Psoas muscle (tissue), 8 donors: ENCODE data around the gene RNASEH2B. TPM values are rescaled to one million over a fixed set of nuclear protein-coding genes. Genes with fewer than 3 reads are reported as not detected.

Experiments
- ATAC-seq, 4 donors: fragments of 200-7000 bp; cut with Tn5 transposase; one replicate each; pipeline ENCODE4 v1.9.1; 2020; ENCODE audit warnings: moderate library complexity in 3 of 4, mild to moderate bottlenecking in 2 of 4
- DNase-seq, 2 donors: peaks; one replicate each; pipeline ENCODE4 v3.0.0-alpha.2; 2020
- H3K27ac ChIP-seq: fragments of 200-600 bp; one replicate; pipeline ENCODE4 v1.8.0; 2022
- H3K27me3 ChIP-seq, 3 donors: fragments of 200-600 bp in 1 of 3; one replicate each; pipeline versions ENCODE4 v1.6.1 to v1.8.0; 2013 to 2022; ENCODE audit warnings: low read length in 2 of 3, mild to moderate bottlenecking in 2 of 3, moderate library complexity in 1 of 3; ENCODE audit not compliant: insufficient read depth in 3 of 3
- H3K36me3 ChIP-seq, 2 donors: fragments of 200-600 bp in 1 of 2; one replicate each; pipeline versions ENCODE4 v1.6.1 to v1.8.0; 2013 to 2022; ENCODE audit warnings: low read depth in 1 of 2, mild to moderate bottlenecking in 1 of 2, moderate library complexity in 1 of 2; ENCODE audit not compliant: insufficient read depth in 1 of 2
- H3K4me1 ChIP-seq: fragments of 200-600 bp; one replicate; pipeline ENCODE4 v1.8.0; 2022
- H3K4me3 ChIP-seq: fragments of 200-600 bp; one replicate; pipeline ENCODE4 v1.8.0; 2022; ENCODE audit warnings: mild to moderate bottlenecking
- H3K9me3 ChIP-seq: fragments of 200-600 bp; one replicate; pipeline ENCODE4 v1.8.0; 2022
- WGBS, 3 donors: extraction: QIAGEN DNeasy Blood & Tissue Kit; methylation state at CpG; one replicate each; pipeline versions ENCODE4 v1.1.6 to v1.1.7; 2013; 5-methylcytosine and 5-hydroxymethylcytosine counted together
- intact Hi-C, 2 donors: fragments of 100-400 bp; cut with DNase I; formaldehyde crosslinking; loops; one replicate each; pipeline versions ENCODE4 v1.11.0 to v1.14.2; 2022
- polyA plus RNA-seq, 3 donors: library from polyadenylated mRNA; stranded (reverse); fragments of 200-250 nt; gene quantifications; one replicate each; pipeline ENCODE4 v1.2.3, GENCODE V29; 2013
- total RNA-seq, 4 donors: library from RNA; stranded (reverse); fragmentation: NEBNext Ultra II Directional in 2 of 4; extraction: Animal tissue kit (Norgen Biotek cat#: 25700) in 2 of 4; gene quantifications; one replicate each; pipeline versions ENCODE4 v1.2.1 to v1.2.4, GENCODE V29; 2021 to 2023
- TF ChIP-seq, protein P1 (sequence below): fragments of 200-600 bp; IDR thresholded peaks from one replicate; pipeline ENCODE4 v1.8.0; 2022; ENCODE audit warnings: antibody characterized with exemption
- donor health status: healthy with polysubstance abuse.
- donor health status: DM: no; HTN: no; CAD: no; lungs with moderate emphysema.
- donor health status: Bipolar disorder and iron deficiency.
- donor health status: healthy.
- donor health status: DM: yes; HTN: yes; CAD: no.
- donor health status: DM: no; HTN: no; CAD: no.
- donor health status: DM: no; HTN: no; CAD: no.
- donor health status: DM: yes; HTN: yes; CAD: no.

The RNASEH2B gene
- total and polyA plus RNA-seq, 7 donors, result 10.6 to 20.7 (median 16.7) TPM

DNA sequence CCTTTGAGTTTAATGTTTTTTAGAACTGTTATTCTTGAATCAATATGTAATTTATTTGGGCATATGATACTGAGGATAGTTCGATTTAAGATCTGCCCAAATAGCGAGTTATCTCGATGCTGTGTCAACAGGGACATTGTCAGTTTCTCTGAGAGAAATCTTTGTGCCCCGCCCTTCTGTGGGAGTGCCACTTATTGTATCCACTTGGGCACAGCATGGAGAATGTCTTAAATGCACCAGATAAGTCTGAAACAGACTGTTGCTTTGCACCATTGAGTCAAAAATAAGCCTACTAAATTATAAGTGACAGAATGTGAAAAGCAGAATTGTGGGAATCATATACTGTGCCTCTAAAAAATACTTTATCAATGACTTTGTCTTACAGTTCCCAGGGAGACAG is 45.6 kb downstream of the RNASEH2B start:
- 95 to 97% (median 95%) methylated on average over 4 of the region's 4 CpGs for whole genome bisulfite sequencing, 3 donors
- H3K9me3 ChIP-seq, result no peaks in the 10 kb centered on the region
- no peaks in the 10 kb centered on the region for H3K27me3 ChIP-seq
- no peak for DNase-seq
- no peak overlapping the region for H3K4me3 ChIP-seq
- no peaks in the 10 kb centered on the region for H3K36me3 ChIP-seq
- H3K27ac ChIP-seq, result no peak overlapping the region
- intact Hi-C loops, result no loop called here
- TF ChIP-seq, protein P1, sequence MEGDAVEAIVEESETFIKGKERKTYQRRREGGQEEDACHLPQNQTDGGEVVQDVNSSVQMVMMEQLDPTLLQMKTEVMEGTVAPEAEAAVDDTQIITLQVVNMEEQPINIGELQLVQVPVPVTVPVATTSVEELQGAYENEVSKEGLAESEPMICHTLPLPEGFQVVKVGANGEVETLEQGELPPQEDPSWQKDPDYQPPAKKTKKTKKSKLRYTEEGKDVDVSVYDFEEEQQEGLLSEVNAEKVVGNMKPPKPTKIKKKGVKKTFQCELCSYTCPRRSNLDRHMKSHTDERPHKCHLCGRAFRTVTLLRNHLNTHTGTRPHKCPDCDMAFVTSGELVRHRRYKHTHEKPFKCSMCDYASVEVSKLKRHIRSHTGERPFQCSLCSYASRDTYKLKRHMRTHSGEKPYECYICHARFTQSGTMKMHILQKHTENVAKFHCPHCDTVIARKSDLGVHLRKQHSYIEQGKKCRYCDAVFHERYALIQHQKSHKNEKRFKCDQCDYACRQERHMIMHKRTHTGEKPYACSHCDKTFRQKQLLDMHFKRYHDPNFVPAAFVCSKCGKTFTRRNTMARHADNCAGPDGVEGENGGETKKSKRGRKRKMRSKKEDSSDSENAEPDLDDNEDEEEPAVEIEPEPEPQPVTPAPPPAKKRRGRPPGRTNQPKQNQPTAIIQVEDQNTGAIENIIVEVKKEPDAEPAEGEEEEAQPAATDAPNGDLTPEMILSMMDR, result no peak
- ATAC-seq, result no peak
- no peaks in the 10 kb centered on the region for H3K4me1 ChIP-seq

DNA sequence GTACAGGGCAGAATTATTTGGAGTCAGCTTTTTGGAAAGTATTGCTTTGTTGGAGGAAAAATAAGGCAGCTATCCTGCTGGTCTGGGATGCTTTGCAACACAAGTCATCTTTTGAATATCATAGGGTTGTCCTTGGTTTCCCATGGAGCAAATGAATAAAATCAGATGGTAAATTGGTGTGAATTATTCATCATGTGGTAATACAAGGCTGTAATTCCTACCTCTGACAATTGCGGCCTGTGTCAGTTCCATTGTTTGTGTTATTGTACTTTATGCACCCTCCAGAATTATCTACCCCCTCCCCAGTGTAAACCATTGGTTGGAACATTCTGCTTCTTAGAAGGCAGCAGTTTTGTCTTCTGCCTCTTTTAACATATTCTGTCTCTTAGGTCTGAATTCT is 46.2 kb downstream of the RNASEH2B start:
- ATAC-seq, result no peak
- H3K4me3 ChIP-seq, result no peak overlapping the region
- no peaks in the 10 kb centered on the region for H3K27me3 ChIP-seq
- no peaks in the 10 kb centered on the region for H3K9me3 ChIP-seq
- H3K4me1 ChIP-seq, result no peaks in the 10 kb centered on the region
- H3K36me3 ChIP-seq, result no peaks in the 10 kb centered on the region
- TF ChIP-seq, protein P1, result no peak
- intact Hi-C loops, result no loop called here
- H3K27ac ChIP-seq, result no peak overlapping the region
- no peak for DNase-seq
- 95 to 100% (median 97%) methylated on average over 1 of the region's 1 CpG for WGBS, 3 donors

DNA sequence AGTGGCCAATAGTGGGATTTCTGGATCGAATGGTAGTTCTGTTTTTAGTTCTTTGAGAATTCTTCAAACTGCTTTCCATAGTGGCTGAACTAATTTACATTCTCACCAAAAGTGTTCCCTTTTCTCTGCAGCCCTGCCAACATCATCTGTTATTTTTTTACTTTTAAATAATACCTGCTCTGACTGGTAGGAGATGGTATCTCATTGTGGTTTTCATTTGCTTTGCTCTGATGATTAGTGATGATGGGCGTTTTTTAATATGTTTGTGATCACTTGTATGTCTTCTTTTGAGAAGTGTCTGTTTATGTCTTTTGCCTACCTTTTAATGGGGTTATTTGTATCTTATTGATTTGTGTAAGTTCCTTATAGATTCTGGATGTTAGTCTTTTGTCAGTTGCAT is 48.0 kb downstream of the RNASEH2B start:
- Histone ChIP-seq H3K9me3 (no peaks in the 10 kb centered on the region), H3K4me3 (no peak overlapping the region), H3K4me1 (no peaks in the 10 kb centered on the region), H3K36me3 (peaks cover 0 to 7% of the 10 kb centered on the region in 2 donors), H3K27ac (no peak overlapping the region), H3K27me3 (no peaks in the 10 kb centered on the region)
- ATAC-seq (no peak), DNase-seq (no peak)
- WGBS, 3 donors, result 93 to 100% (median 96%) methylated on average over 2 of the region's 2 CpGs
- intact Hi-C loops, result no loop called here
- TF ChIP-seq, protein P1, result no peak

DNA sequence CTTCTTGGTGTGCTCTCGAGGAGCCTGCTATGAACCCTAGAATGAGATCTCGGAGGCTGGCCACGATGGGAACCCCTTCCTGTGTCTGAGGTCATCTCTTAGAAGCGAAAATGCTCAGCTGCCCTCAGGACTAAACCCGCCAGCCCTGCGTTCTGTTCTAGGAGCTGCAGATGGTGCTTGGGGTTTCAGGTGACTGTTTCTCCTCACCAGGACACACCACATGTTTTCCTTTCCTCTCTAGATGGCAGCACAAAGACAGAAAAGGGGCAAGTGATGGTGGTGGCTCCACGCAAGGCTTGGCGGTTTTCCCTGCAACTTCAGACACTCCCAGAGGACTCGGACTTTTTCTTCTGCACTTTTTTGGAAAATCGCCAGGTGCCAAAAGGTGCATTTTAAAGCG is 60.1 kb downstream of the RNASEH2B start:
- 55 to 62% (median 57%) methylated on average over 11 of the region's 11 CpGs for WGBS, 3 donors
- DNase-seq, result no peak
- Histone ChIP-seq H3K4me3 (no peak overlapping the region), H3K36me3 (peaks cover 0 to 4% of the 10 kb centered on the region in 2 donors), H3K27me3 (no peaks in the 10 kb centered on the region), H3K4me1 (no peaks in the 10 kb centered on the region), H3K9me3 (no peaks in the 10 kb centered on the region), H3K27ac (no peak overlapping the region)
- TF ChIP-seq, protein P1, result no peak
- intact Hi-C loops, result loop anchor here in 1 of 2 donors (5.0 kb wide), 1 partner anchor 98 kb away; no protein-coding TSS in a partner anchor
- no peak for ATAC-seq

DNA sequence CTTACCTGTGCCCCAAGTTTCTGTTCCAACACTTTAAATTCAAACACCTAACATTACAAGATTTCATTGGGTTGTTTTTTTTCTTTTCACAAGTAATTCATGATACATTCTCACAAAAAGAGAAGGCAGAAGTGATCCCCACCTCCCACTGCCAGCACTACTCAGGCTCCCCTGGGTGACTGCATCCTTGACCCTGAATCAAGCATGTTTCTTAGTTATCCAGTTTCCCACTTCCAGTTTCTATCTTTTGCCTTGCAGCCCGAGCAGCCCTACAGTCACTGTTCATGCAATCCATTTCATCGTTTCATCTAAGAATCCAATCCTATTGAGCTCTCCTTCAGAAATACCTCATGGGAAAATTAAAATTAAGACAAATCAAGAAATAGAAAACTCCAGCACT is 61.4 kb downstream of the RNASEH2B start:
- H3K9me3 ChIP-seq, result no peaks in the 10 kb centered on the region
- DNase-seq, result no peak
- H3K27me3 ChIP-seq, result no peaks in the 10 kb centered on the region
- no peak overlapping the region for H3K4me3 ChIP-seq
- 92 to 95% (median 94%) methylated on average over 2 of the region's 2 CpGs for WGBS, 3 donors
- intact Hi-C loops, result no loop called here
- TF ChIP-seq, protein P1, result no peak
- no peaks in the 10 kb centered on the region for H3K4me1 ChIP-seq
- no peak overlapping the region for H3K27ac ChIP-seq
- no peak for ATAC-seq
- no peaks in the 10 kb centered on the region for H3K36me3 ChIP-seq
